HCT116 (cell line): ENCODE results near the gene ST3GAL3.

Source experiments
- REST ChIP-seq: IDR thresholded peaks from 2 replicates; pipeline ENCODE4 v1.6.1; 2012; ENCODE audit warnings: low read depth
- ZNF274 ChIP-seq: fragments of 200-500 bp; sonication (Bioruptor generic); IDR thresholded peaks from 2 replicates; pipeline ENCODE4 v1.6.1; 2014; ENCODE audit warnings: mild to moderate bottlenecking, low read depth, low read length, inconsistent platforms

- TF ChIP-seq REST (no peak), ZNF274 (no peak)
These were observed 131.7 kb downstream of the ST3GAL3 start for GRCh38 chr1:43839056-43839455.
